Activated gamma-delta T cell (primary cell): Measurements from ENCODE around the gene ZBTB11.
"Not testable (repeated sequence)": the region's sequence is repeated elsewhere in the genome, so short reads cannot be mapped to it uniquely, and the experiment has no call there.

Source experiments
- DNase-seq: peaks from one replicate; lab custom pipeline; 2025; lab: John Stamatoyannopoulos, UW

Gene ZBTB11

GRCh38 chr3:101643861-101644613, 32.9 kb downstream of the ZBTB11 start:
- DNase-seq = no peak

- DNase-seq = no peak
These were observed 33.7 kb downstream of the ZBTB11 start for GRCh38 chr3:101643009-101643844.

GRCh38 chr3:101642441-101642840, 34.5 kb downstream of the ZBTB11 start:
- no peak for DNase-seq

GRCh38 chr3:101641397-101642115, 35.4 kb downstream of the ZBTB11 start:
- not testable (repeated sequence) for DNase-seq

- no peak for DNase-seq
These were observed 36.7 kb downstream of the ZBTB11 start for GRCh38 chr3:101640256-101640655.

GRCh38 chr3:101639280-101639963, 37.5 kb downstream of the ZBTB11 start:
- no peak for DNase-seq

- DNase-seq = no peak
These were observed 38.6 kb downstream of the ZBTB11 start for GRCh38 chr3:101638261-101638745.

GRCh38 chr3:101637451-101637850, 39.5 kb downstream of the ZBTB11 start:
- DNase-seq = no peak

GRCh38 chr3:101635954-101636798, 40.8 kb downstream of the ZBTB11 start:
- no peak for DNase-seq

- no peak for DNase-seq
These were observed 41.6 kb downstream of the ZBTB11 start for GRCh38 chr3:101635345-101635744.

GRCh38 chr3:101634591-101635196, 42.2 kb downstream of the ZBTB11 start:
- DNase-seq = no peak

GRCh38 chr3:101633186-101633585, 43.7 kb downstream of the ZBTB11 start:
- no peak for DNase-seq

- no peak for DNase-seq
These were observed 44.3 kb downstream of the ZBTB11 start for GRCh38 chr3:101632586-101632985.

- not testable (repeated sequence) for DNase-seq
These were observed 45.0 kb downstream of the ZBTB11 start for GRCh38 chr3:101631959-101632358.

GRCh38 chr3:101631098-101631796, 45.7 kb downstream of the ZBTB11 start:
- no peak for DNase-seq

GRCh38 chr3:101629219-101629618, 47.7 kb downstream of the ZBTB11 start:
- DNase-seq = no peak

GRCh38 chr3:101625879-101626278, 51.1 kb downstream of the ZBTB11 start:
- DNase-seq = no peak

- DNase-seq = no peak
These were observed 52.1 kb downstream of the ZBTB11 start for GRCh38 chr3:101624857-101625256.

GRCh38 chr3:101623656-101624055, 53.3 kb downstream of the ZBTB11 start:
- no peak for DNase-seq

- no peak for DNase-seq
These were observed 57.2 kb downstream of the ZBTB11 start for GRCh38 chr3:101619734-101620133.
